CD4-positive, alpha-beta T cell treated with Interleukin-12 subunit alpha and Interleukin-12 subunit beta, for 1 hour (primary cell): Measurements from ENCODE around the gene ENTREP3.
"Not testable (repeated sequence)": the region's sequence is repeated elsewhere in the genome, so short reads cannot be mapped to it uniquely, and the experiment has no call there.

Experiments
- DNase-seq: peaks from one replicate; pipeline ENCODE4 v3.0.0-alpha.2; 2020

Gene ENTREP3

GRCh38 chr1:155255243-155256007 lies at the start of gene ENTREP3:
Gene ENTREP3, minus strand, starts transcription at chr1:155255483. Its CDS starts 606 bp downstream, at chr1:155254877.
- DNase-seq = peak; percentile 84

- no peak for DNase-seq
These were observed 49.3 kb upstream of the ENTREP3 start for GRCh38 chr1:155304558-155305063.

GRCh38 chr1:155301342-155301841 lies 46.1 kb upstream of the ENTREP3 start, which contains the start of gene PKLR:
Gene PKLR, minus strand, starts transcription at chr1:155301438. Its CDS starts 43 bp downstream, at chr1:155301395.
- DNase-seq = no peak

GRCh38 chr1:155300553-155301329 lies 45.5 kb upstream of the ENTREP3 start:
- DNase-seq = no peak

- no peak for DNase-seq
These were observed 44.7 kb upstream of the ENTREP3 start for GRCh38 chr1:155300024-155300423.

- no peak for DNase-seq
These were observed 42.1 kb upstream of the ENTREP3 start for GRCh38 chr1:155297384-155297783.

GRCh38 chr1:155296661-155297060 lies 41.4 kb upstream of the ENTREP3 start:
- no peak for DNase-seq

GRCh38 chr1:155295942-155296267 lies 40.6 kb upstream of the ENTREP3 start:
- DNase-seq = no peak

GRCh38 chr1:155295183-155295941 lies 40.1 kb upstream of the ENTREP3 start:
- no peak for DNase-seq

GRCh38 chr1:155294520-155295182 lies 39.4 kb upstream of the ENTREP3 start:
- DNase-seq = no peak

GRCh38 chr1:155293086-155293749 lies 37.9 kb upstream of the ENTREP3 start:
- no peak for DNase-seq

GRCh38 chr1:155291006-155291405 lies 35.7 kb upstream of the ENTREP3 start:
- not testable (repeated sequence) for DNase-seq

GRCh38 chr1:155287987-155288543 lies 32.8 kb upstream of the ENTREP3 start:
- DNase-seq = no peak

- DNase-seq = no peak
These were observed 31.3 kb upstream of the ENTREP3 start for GRCh38 chr1:155286544-155286943.

- no peak for DNase-seq
These were observed 30.4 kb upstream of the ENTREP3 start for GRCh38 chr1:155285631-155286044.

- no peak for DNase-seq
These were observed 29.8 kb upstream of the ENTREP3 start for GRCh38 chr1:155285063-155285462.

GRCh38 chr1:155284476-155284875 lies 29.2 kb upstream of the ENTREP3 start:
- no peak for DNase-seq

- DNase-seq = no peak
These were observed 27.3 kb upstream of the ENTREP3 start for GRCh38 chr1:155282488-155283091.

- DNase-seq = no peak
These were observed 24.0 kb upstream of the ENTREP3 start for GRCh38 chr1:155279268-155279667.

GRCh38 chr1:155278689-155279160 lies 23.4 kb upstream of the ENTREP3 start:
- no peak for DNase-seq
